Iris pigment epithelial cell (primary cell): ENCODE results near the gene MVD.

Experiments used
- DNase-seq: peaks from one replicate; pipeline ENCODE4 v3.0.0-alpha.2; 2011; ENCODE audit warnings: low read depth

Gene MVD

GRCh38 chr16:88640498-88641247, 22.2 kb downstream of the MVD start:
- DNase-seq = no peak

GRCh38 chr16:88640039-88640495, 22.8 kb downstream of the MVD start:
- DNase-seq = no peak

- DNase-seq = no peak
Observed at GRCh38 chr16:88639231-88640038, 23.5 kb downstream of the MVD start.

DNA sequence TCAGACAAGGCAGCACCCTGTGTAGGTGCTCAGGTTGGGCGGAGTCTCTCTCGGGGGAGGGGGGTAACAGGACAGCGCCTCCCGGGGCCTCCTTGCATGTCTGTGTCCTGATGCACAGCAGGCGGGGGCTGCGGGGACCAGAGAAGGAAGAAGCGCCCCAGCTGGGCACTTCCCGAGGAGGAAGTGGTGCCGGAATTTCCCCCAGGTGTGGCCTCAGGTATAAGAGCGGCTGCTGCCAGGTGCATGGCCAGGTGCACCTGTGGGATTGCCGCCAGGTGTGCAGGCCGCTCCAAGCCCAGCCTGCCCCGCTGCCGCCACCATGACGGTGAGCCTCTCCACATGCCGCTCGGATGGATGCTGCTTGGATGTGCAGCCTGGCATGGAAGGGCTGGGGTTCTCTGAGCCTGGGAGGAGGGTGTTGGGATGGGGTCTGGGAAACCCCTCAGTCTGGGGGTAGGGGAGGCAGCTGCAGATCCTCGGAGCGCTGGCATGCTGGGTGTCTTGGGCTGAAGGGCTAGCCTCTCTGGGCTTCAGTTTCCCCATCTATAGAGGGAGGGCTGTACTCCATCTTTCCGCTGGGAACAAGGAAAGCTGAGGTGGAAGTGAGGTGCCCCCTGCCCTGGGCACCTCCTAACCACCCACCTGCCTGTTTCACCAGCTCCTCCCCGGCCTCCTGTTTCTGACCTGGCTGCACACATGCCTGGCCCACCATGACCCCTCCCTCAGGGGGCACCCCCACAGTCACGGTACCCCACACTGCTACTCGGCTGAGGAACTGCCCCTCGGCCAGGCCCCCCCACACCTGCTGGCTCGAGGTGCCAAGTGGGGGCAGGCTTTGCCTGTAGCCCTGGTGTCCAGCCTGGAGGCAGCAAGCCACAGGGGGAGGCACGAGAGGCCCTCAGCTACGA, 24.3 kb downstream of the MVD start, which contains the start of gene IL17C:
Gene IL17C, plus strand, starts transcription at position 250 of the 908 bp plus-strand sequence. Its CDS starts 70 bp downstream, at position 320.
- no peak for DNase-seq

DNA sequence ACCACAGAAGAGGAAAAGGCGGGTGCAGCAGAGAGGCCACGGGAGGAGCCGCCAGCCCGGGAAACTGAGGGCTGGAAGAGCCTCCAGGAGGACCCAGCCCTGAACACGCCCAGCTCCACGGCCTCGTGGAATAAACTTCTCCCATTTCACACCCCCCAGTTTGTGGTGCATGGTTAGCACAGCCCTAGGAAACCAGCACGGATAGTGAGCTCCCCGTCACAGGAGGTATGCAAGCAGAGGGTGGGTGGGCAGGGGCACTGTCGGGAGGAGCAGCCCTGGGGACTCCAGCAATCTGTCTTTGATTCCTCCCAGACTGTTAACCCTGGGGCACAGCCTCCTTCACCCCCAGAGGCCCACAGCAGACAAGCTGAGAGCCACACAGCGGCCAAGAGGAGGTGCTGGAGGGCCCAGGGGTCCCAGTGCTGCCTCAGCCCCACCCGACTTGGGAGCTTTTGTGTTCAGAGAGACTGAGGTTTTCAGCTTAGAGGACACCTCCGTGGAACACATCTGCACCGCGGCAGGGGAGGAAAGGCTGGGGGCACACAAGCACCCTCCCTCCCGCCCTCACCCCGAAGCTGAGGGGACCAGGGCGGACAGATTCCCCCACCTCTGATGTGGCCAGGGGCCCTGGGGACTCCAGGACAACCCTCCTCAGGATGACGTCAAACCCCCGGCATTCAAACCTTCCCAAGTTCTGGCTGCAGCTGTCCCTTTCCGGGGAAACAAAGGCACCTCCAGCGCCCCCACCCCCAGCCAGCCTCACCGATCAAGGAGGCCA, 26.2 kb downstream of the MVD start:
- DNase-seq = no peak

- DNase-seq = no peak
Observed at GRCh38 chr16:88635671-88636319, 27.1 kb downstream of the MVD start.

GRCh38 chr16:88634994-88635670, 27.8 kb downstream of the MVD start:
- DNase-seq = peak; percentile 8

GRCh38 chr16:88634141-88634993, 28.5 kb downstream of the MVD start:
- peak; percentile 71 for DNase-seq

- peak; percentile 42 for DNase-seq
Observed at GRCh38 chr16:88633684-88634140, 29.2 kb downstream of the MVD start.

DNA sequence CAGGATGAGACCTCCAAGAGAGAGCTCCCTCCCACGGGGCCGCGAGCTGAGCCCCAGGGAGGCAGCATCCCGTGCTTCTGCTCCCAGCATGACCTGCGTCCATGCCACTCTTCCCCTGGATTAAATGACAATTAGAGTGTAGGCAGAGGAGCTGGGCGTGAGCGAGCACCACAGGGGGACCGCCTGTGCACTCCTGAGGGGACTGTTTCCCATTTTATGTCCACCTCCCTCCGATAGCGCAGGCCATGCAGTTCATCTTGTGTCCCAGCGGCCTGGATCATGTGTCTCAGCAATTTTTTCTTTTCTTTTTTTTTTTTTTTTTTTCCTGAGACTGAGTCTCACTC, 30.3 kb downstream of the MVD start:
- DNase-seq = no peak

DNA sequence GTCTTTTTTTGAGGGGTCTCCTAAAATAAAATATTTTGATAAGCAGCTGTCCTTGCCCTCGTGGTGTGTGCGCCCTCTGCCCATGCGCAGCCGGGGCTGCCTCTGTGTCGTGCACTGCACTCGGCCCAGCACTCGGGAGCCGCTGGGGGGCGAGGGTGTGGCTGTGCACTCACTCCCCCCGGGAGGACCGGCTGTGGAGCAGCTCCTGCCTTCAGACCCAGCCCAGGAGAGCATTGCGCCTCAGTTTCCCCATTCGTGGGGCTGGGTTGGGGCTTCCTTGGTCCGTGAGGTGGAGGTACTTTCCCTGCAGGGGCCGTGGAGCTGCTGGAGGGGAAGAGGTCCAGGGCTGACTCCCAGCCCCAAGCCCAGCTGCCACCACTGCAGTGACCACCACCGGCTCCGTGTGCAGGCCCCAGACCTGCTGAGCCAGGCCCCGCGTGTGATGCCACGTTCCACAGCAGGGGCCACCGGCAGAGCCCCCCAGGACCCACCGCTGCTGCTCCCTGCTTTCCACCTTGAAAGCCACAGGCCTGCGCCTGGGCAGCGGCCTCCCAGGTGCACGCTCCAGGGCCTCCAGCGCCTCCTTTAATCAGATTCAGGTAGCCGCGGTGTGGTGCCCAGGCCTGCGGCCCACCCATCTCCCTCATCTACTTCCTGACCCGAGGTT, 30.8 kb downstream of the MVD start:
- DNase-seq = no peak

DNA sequence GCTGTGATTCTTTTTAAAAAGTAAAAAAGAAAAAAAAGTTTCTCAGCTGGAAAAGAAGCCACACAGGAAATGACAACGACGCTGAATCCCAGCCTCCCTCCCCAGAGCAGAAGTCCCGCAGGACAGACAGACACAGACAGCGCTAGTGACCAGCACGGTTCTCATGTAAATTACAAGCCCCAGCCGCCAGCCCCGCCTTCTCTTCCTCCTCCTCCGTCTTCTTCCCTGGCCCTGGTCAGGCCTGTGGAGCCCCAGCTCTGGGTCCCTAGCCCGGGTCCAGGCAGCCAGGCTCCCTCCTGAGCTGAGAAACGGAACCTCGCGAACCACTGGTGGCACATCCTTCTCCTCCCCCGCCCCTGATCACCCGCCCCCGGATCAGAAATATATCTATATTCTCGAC, 31.5 kb downstream of the MVD start:
- no peak for DNase-seq

GRCh38 chr16:88630941-88631340, 31.9 kb downstream of the MVD start:
- no peak for DNase-seq

DNA sequence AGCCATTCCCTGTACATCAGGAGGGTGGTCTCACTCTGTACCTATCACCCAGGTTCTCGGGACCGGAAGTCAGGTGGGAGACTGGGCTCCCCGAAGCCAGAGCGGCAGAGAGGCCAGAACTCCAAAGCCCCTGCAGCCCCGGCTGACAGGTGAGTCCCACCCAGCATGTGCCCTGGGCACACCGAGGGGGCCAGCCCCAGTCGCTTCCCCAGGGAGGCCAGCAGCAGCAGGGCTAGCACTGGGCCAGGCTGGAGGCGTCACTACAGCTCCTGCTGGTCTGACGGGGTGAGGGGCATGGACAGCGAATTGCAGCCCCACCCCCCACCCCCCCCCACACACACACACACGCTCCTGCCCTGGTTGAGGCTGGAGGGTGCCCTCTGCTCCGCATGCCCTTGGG, 32.5 kb downstream of the MVD start:
- no peak for DNase-seq

DNA sequence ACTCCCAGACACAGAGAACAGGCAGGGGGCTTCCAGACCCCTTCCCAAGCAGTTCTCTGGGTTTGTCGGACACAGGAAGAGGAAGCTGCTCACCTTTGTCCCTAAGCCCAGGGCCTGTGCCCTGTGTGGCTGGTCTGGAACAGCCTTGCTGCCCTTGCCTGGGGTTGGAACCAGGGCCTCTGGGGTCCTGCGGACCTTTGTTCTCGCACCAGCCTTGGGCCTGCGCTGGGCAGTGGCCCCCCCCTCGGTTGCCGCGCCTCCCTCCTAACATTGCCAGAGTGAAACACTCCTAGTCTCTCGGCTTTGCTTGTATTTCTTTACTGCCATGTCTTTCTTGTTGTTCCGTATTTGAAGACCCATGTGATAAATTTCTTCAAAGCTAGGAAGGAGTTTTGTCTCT, 33.1 kb downstream of the MVD start:
- no peak for DNase-seq

GRCh38 chr16:88628512-88628974, 34.3 kb downstream of the MVD start:
- DNase-seq = peak; percentile 21

DNA sequence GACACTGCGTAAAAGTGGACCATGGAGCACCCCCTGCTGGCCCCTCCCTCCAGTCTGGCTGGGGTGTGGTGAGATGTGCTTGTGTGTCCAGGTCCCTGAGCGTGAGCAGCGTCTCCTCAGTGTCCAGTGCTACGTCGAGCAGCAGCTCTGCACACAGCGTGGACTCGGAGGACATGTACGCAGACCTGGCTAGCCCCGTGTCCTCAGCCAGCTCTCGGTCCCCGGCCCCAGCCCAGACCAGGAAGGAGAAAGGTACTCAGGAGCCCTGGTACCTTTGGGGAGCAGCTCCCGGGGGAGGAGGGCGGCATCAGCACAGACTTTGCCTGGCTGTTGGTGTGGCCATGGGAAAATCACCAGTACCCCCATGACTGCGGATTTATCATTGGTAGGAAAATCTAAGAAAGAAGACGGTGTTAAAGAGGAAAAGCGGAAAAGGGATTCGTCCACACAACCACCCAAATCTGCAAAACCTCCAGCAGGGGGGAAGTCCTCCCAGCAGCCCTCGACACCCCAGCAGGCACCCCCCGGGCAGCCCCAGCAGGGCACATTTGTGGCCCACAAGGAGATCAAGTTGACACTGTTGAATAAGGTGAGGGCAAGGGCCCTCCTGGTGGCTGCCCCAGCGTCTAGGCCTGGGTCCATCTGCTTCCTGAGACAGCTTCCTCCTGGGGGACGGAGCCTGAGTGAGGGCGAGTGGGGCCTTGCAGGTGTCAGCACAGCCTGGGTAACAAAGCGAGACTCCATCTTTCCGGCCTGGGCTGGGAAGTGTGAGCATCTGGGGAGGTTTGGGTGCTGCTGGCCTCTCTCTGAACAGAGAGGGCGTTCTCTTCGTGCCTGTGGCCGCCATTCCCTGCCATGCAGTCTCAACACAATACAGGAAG, 35.1 kb downstream of the MVD start:
- DNase-seq = no peak

- DNase-seq = no peak
Observed at GRCh38 chr16:88626646-88627045, 36.2 kb downstream of the MVD start.
